ENCODE results near the gene ROGDI.
A peak's percentile ranks its signal among the peaks of the same experiment; 100 is the strongest.

ROGDI gene

DNA sequence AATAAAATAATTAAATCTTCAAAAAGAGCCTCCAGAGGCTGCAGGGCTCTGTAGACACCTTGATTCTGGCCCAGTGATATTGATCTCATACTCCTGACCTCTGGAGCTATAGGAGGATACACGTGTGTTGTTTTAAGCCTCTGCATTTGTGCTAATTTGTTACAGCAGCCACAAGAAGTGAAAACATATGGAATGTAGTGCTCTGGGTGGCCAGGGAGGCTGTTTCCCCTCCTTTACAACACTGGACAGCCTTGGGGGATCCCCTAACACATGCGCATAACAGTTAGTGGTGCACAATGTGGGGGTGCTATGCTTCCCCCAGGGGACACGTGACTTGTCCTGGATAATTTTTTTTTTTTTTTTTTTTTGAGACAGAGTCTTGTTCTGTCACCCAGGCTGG is 30.8 kb downstream of the ROGDI start:
- DNase-seq (ENCODE audit: low spot score) = no peak
- TF ChIP-seq, protein P1, sequence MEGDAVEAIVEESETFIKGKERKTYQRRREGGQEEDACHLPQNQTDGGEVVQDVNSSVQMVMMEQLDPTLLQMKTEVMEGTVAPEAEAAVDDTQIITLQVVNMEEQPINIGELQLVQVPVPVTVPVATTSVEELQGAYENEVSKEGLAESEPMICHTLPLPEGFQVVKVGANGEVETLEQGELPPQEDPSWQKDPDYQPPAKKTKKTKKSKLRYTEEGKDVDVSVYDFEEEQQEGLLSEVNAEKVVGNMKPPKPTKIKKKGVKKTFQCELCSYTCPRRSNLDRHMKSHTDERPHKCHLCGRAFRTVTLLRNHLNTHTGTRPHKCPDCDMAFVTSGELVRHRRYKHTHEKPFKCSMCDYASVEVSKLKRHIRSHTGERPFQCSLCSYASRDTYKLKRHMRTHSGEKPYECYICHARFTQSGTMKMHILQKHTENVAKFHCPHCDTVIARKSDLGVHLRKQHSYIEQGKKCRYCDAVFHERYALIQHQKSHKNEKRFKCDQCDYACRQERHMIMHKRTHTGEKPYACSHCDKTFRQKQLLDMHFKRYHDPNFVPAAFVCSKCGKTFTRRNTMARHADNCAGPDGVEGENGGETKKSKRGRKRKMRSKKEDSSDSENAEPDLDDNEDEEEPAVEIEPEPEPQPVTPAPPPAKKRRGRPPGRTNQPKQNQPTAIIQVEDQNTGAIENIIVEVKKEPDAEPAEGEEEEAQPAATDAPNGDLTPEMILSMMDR (IDR thresholded peaks at IDR 0.05; ENCODE audit: extremely low read depth, insufficient read depth, missing control alignments) = no peak
- in situ Hi-C loops (cut with MboI; ENCODE audit: low pct_unique_long_range_greater_than_20kb, low sequenced_read_pairs, unreplicated experiment) = no loop called here

DNA sequence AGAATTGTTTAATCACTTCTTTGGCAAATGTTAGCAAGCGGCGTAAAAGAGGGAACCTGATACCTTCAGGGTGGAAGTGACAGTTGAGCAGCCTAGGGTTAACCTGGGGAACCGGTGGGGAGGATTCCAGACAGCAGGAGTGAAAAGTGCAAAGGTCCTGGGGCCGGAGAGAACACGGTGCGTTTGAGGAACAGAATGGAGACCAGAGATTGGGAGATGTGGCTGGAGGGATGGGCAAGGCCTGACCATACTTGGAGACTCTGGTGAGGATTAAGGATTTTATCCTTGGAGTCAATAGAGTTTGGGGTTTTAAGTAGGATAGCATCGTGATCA is 33.2 kb downstream of the ROGDI start:
- TF ChIP-seq, protein P1 (IDR thresholded peaks at IDR 0.05; ENCODE audit: extremely low read depth, insufficient read depth, missing control alignments) = no peak
- in situ Hi-C loops (cut with MboI; ENCODE audit: low pct_unique_long_range_greater_than_20kb, low sequenced_read_pairs, unreplicated experiment) = no loop called here

DNA sequence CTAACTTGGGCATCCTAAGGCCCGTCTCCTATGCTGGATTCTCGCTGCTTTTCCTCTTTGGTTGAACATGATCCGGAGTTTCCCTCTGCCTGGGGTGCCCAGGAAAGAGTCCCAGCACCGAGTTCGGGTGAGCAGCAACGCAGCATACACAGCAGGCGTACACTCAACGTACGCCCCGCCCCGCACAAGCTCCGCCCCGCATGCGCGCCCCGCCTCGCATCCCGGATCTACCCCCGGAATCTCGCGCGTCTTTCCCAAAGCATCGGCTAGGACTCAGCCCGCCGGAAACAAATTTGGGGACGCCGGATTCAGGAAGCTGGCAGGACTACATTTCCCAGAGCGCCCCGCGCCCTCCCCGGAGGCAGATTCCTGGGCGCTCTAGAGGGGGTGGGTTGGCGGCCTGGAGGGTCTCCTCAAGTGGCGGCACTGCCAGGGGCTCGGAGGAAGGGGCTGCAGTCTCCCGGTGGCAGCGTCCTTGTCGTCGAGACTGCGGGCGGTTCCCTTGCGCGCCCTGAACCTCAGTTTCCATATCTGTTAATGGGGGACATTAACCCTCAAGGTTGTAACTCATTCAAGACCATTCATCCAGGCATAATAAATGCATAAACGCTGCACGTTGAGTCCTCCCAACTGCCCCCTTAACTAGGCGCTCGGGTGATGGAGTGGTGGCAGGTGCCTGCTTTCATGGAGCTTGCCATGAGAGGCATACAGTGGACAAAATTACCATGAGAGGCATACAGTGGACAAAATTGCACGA is 33.7 kb downstream of the ROGDI start:
- TF ChIP-seq, protein P1 (IDR thresholded peaks at IDR 0.05; ENCODE audit: extremely low read depth, insufficient read depth, missing control alignments) = no peak
- DNase-seq (ENCODE audit: low spot score) = peak; percentile 94
- in situ Hi-C loops (cut with MboI; ENCODE audit: low pct_unique_long_range_greater_than_20kb, low sequenced_read_pairs, unreplicated experiment) = no loop called here

More for the DNA sequence above, 33.2 kb downstream of the ROGDI start:
- DNase-seq (ENCODE audit: low spot score) = no peak

DNA sequence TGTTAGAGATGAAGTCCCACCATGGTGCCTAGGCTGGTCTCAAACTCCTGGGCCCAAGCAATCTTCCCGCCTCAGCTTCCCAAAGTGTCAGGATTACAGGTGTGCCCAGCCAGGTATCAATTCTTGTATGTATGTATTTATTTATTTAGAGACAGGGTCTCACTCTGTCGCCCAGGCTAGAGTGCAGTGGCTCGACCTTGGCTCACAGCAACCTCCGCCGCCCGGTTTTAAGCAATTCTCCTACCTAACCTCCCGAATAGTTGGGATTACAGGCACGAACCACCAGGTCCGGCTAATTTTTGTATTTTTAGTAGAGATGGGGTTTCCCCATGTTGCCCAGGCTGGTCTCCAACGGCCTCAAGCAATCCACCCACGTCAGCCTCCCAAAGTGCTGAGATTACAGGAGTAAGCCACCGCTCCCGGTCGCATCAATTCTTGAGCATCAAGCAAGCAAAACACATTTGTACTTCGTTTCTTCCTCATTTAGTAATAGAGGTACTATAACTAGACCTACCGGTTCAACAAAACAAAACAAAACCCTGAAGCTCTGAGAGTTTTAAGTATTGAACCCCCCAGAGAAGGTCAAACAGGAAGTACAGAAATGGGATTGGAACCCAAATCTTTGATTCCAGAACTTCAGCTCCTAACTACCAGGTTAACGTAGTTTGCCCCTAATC is 34.4 kb downstream of the ROGDI start:
- in situ Hi-C loops (cut with MboI; ENCODE audit: low pct_unique_long_range_greater_than_20kb, low sequenced_read_pairs, unreplicated experiment) = no loop called here
- DNase-seq (ENCODE audit: low spot score) = no peak
- TF ChIP-seq, protein P1 (IDR thresholded peaks at IDR 0.05; ENCODE audit: extremely low read depth, insufficient read depth, missing control alignments) = no peak

DNA sequence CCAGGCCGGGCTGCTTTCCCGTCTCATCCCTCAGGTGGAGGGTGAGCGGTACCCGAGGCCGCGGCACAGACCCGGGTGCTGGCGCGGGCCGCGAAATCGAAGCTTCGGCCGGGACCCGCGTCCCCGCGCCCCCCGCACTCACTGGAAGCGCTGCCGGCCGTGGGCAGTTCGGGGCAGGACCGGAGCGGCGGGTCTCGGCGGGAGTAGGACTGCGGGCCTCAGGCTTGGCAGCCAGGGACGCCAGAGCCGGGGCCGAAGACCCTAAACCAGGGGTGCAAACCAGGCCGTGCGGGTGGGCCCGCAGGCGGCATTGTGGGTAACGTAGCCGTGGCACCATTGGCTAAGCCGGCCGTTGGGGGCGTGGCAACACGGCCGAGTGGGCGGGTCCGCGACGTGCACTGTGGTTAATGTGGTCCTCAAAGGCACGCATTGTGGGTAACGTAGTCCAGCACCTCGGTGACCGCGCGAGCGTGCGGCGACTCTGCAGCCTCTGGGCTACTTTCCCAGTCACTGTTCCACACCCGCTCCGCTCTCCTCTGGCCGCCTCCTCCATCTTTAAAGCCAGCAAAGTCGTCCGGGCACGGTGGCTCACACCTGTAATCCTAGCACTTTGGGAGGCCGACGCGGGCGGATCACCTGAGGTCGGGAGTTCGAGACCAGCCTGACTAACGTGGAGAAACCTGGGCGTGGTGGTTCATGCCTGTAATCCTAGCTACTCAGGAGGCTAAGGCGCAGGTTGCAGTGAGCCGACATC is 35.4 kb downstream of the ROGDI start, which contains the start of gene ZNF500:
Gene ZNF500 (minus strand): TSS at position 288 of the 754 bp plus-strand sequence. CDS start 1,184 bp downstream, outside the sequence.
- TF ChIP-seq, protein P1 (IDR thresholded peaks at IDR 0.05; ENCODE audit: extremely low read depth, insufficient read depth, missing control alignments) = no peak
- in situ Hi-C loops (cut with MboI; ENCODE audit: low pct_unique_long_range_greater_than_20kb, low sequenced_read_pairs, unreplicated experiment) = no loop called here

More for the DNA sequence above, 35.4 kb downstream of the ROGDI start, which contains the start of gene ZNF500:
- DNase-seq (ENCODE audit: low spot score) = peak; percentile 97
